ENCODE results near the gene LSM11.

Gene LSM11

DNA sequence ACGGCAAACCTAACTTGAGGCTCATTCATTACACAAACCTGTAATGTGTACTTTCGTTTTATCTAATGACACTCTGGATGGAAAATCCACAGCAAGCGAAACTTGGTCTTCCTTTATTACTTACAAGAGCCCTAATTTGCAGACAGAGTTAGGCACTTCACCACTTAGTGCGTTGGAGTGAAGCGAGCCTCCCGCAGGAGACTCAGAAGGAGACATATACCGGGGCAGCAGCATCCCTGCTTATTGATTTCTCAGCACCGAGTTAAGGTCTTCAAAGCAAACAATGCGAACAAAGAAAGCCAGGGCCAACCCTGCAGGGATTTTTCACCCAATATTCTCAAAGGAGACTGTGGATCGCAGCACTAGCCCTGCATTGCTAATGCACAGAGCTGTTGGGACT is 28.6 kb downstream of the LSM11 start:
- DNase-seq (ENCODE audit: low read depth), result no peak

GRCh38 chr5:157778121-157778805 is 34.8 kb downstream of the LSM11 start:
- no peak for DNase-seq (ENCODE audit: low read depth)

DNA sequence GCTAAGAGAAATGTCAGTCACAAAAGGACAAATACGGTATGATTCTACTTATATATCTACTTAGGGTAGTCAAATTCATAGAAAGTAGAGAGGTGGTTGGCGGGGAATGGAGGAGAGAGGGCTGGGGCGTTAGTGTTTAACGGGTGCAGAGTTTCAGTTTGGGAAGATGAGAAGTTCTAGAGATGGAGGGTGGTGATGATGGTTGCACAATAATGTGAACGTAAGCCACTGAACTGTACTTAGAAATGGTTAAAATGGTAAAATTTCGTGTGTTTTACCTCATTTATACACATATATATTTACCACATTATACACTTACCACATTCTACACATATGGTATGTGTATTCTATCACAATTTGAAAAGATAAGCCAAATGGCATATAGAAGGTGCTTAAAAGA is 35.7 kb downstream of the LSM11 start:
- DNase-seq (ENCODE audit: low read depth), result no peak

DNA sequence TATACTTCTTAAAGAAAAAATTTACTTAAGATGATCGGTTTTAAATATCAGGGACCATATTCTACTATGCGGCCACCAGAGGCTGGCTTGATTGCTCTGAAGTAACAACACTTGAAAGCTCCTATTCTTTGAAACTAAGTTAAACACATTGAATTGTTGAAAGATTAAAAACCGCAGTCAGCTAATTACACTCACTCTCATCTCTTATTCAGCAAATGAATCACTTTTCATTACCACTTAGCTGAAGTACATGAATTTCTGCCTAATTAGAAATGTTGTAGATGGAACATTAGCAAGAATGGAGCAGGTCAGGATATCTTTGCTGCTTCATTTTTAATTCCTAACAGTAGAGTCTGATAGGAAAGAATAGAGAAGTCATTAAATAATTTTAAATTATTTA is 42.3 kb downstream of the LSM11 start:
- no peak for DNase-seq (ENCODE audit: low read depth)

GRCh38 chr5:157793301-157793700 is 49.8 kb downstream of the LSM11 start:
- no peak for DNase-seq (ENCODE audit: low read depth)

DNA sequence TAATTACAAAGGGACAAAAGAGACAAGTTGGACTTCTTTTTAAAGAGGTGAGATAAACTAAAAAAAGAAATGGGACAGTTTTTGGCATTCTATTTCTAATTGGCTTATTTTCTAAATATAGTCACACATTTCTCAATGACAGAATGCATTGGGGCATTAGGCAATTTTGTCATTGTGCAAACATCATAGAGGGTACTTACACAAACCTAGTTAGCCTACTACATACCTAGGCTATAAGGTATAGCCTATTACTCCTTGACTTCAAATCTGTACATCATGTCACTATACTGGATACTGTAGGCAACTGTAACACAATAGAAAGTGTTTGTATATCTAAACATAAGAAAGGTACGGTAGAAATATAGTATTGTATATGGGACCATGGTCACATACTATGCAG is 56.1 kb downstream of the LSM11 start:
- DNase-seq (ENCODE audit: low read depth), result no peak

DNA sequence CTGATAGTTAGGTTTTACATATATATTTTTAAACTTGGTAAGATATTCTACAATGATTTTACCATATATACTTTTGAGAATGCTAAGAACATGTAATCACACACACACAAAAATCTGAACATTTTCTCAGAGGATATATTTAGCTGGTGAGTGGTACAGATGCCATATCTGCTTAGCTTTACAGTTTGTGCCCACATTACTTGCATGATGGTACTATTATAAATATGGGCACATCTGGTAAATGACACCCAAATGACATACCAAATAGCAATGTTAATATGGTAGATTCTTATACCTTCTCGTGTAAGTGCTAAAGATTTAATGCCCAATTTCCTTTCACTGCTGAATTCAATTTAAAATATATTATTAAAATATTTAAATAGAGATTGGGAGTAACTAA is 56.6 kb downstream of the LSM11 start:
- no peak for DNase-seq (ENCODE audit: low read depth)

- DNase-seq (ENCODE audit: low read depth), result no peak
Measured at GRCh38 chr5:157802736-157803135, 59.2 kb downstream of the LSM11 start.

DNA sequence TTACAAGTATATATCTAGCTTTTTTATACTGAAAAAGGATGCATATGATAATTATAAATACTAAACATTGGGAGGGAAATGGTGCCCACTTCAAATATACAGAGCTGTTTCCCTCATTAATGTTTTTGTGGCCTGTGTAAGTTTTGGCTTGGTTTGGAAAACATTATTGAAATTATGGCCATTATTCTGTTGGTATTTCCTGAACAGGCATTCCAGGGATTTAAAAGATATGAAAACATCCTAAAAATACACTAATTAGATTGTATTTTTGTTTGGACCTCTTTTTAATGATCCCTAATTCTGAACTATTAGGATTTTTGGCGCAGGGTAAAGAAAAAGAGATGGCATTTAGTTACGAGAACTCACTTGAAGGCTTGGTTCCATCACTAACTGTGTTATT is 64.5 kb downstream of the LSM11 start:
- DNase-seq (ENCODE audit: low read depth), result no peak
